ENCODE measurements around the gene ARHGAP42. TPM values are rescaled to one million over a fixed set of nuclear protein-coding genes. Genes with fewer than 3 reads are reported as not detected.

Gene ARHGAP42
- total RNA-seq, 1 experiment from 2014 or later, result 39.1 TPM

DNA sequence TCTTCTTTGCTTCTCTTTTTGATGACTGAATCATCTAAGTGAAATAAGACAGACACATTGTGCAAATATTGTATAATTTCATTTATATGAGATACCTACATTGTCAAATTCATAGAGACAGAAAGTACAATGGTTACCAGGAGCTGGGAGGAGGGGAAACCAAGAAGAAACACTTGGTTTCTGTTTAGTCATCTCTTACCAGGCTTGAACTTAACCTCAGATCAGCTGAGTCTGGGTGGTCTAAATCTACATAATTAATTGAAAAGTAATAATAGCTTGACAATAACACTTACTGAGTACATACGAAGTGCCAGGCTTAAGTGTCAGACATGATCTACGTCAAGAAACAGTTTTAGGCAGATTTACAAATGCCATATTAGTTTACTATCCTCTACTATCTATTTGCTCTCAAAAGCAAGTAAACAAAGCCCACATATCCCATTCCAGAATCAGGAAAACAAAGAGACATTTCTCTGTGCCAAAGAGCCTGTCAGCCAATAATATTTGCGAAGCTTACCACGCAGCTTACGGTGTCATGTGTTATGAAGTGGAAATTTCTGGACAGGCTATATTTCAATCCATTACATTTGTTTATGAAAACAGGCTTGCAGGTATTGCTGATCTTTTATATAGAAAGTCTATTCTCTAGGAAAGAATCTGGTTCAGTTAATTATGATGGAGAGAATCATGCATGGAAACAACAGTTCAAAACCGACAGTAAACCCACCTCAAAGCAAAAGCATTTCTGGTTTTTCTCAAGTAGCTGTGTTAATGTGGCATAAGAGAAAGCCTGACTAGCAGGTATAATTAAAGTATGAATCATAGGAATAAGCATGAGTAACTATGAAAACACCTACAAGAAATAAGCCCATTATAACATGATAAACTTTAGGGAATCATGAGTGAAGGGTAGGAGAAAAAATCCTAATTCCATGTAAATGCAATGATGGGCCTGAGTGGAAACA is 2.7 kb upstream of the ARHGAP42 start:
- H3K27me3 Mint-ChIP-seq (ENCODE audit: low read depth), result no peaks in the 10 kb centered on the region
- Histone ChIP-seq H3K4ac (ENCODE audit: low read depth, low read length) (no peak overlapping the region), H3K23me2 (ENCODE audit: insufficient read length, low read depth, low read length, poor library complexity, severe bottlenecking) (peaks cover 7% of the 10 kb centered on the region), H4K20me1 (ENCODE audit: control insufficient read depth, insufficient read depth, insufficient read length) (no peaks in the 10 kb centered on the region), H3K4me1 (ENCODE audit: insufficient read depth, low read length) (no peaks in the 10 kb centered on the region; the same call in 1 of the 2 replicates), H2BK12ac (ENCODE audit: insufficient read length, low read depth, low read length) (no peak overlapping the region), H3K79me2 (ENCODE audit: insufficient read depth, low read length) (peaks cover 2% of the 10 kb centered on the region; the same call in 1 of the 2 replicates), H3K18ac (ENCODE audit: insufficient read length, low read depth, low read length) (no peak overlapping the region), H3K14ac (ENCODE audit: insufficient read depth, low read length) (no peak overlapping the region), H3T11ph (ENCODE audit: low read length) (no peak overlapping the region), H3K27me3 (ENCODE audit: insufficient read depth, low read length) (no peaks in the 10 kb centered on the region), H2BK120ac (ENCODE audit: low read depth, low read length, poor library complexity, severe bottlenecking) (no peak overlapping the region), H4K91ac (ENCODE audit: insufficient read length, low read depth, low read length) (no peak overlapping the region), H3K56ac (ENCODE audit: insufficient read length, low read depth, low read length) (no peak overlapping the region), H3K79me1 (ENCODE audit: insufficient read depth, low read depth, low read length, poor library complexity, severe bottlenecking) (no peaks in the 10 kb centered on the region), H2AFZ (ENCODE audit: low read length) (no peak overlapping the region), H3K27ac (ENCODE audit: insufficient read length, low read depth, low read length) (no peak overlapping the region), H4K5ac (ENCODE audit: insufficient read length, low read depth, low read length) (no peak overlapping the region), H2BK5ac (ENCODE audit: insufficient read length, low read length) (no peak overlapping the region), H3K9ac (ENCODE audit: extremely low read depth, insufficient read length, low read length) (no peak overlapping the region), H3K23ac (ENCODE audit: insufficient read length, low read depth, low read length) (no peak overlapping the region), H3K4me2 (ENCODE audit: insufficient read depth, insufficient read length, low read length) (no peak overlapping the region), H2BK20ac (ENCODE audit: low read depth, low read length, poor library complexity, severe bottlenecking) (no peak overlapping the region), H2BK15ac (ENCODE audit: low read depth, low read length) (no peak overlapping the region), H2AK5ac (ENCODE audit: insufficient read length, low read length) (no peak overlapping the region), H3K9me3 (ENCODE audit: control insufficient read depth, low read depth, low read length) (no peaks in the 10 kb centered on the region), H4K8ac (replicated peaks; ENCODE audit: insufficient read length, low read depth, low read length) (no peak overlapping the region)
- whole genome bisulfite sequencing (ENCODE audit: extremely low coverage, insufficient read length, low lambda C conversion rate), result no CpG with 5 or more reads among the region's 6 CpGs
- no peak overlapping the region for H3K4me3 Mint-ChIP-seq
- H3K36me3 Mint-ChIP-seq (ENCODE audit: insufficient read depth in 1 of 3, low read depth in 3 of 3), result no peaks in the 10 kb centered on the region; a peak in 1 of 7 replicates
- TF ChIP-seq, protein P1, sequence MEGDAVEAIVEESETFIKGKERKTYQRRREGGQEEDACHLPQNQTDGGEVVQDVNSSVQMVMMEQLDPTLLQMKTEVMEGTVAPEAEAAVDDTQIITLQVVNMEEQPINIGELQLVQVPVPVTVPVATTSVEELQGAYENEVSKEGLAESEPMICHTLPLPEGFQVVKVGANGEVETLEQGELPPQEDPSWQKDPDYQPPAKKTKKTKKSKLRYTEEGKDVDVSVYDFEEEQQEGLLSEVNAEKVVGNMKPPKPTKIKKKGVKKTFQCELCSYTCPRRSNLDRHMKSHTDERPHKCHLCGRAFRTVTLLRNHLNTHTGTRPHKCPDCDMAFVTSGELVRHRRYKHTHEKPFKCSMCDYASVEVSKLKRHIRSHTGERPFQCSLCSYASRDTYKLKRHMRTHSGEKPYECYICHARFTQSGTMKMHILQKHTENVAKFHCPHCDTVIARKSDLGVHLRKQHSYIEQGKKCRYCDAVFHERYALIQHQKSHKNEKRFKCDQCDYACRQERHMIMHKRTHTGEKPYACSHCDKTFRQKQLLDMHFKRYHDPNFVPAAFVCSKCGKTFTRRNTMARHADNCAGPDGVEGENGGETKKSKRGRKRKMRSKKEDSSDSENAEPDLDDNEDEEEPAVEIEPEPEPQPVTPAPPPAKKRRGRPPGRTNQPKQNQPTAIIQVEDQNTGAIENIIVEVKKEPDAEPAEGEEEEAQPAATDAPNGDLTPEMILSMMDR (conservative IDR thresholded peaks at IDR 0.05), result no peak
- peaks cover 43 to 44% of the 10 kb centered on the region in 2 experiments for H3K4me1 Mint-ChIP-seq
- H3K27ac Mint-ChIP-seq, result peak overlapping the region in 1 of 3 experiments; percentile 50; a peak in 2 of 7 replicates
- no peaks in the 10 kb centered on the region; a peak in 1 of 5 replicates for H3K9me3 Mint-ChIP-seq
- no peak for DNase-seq

Measured in H9 (cell line).